ENCODE data around the gene TTC7B.

TTC7B gene

GRCh38 chr14:90554341-90554740 lies 261.9 kb downstream of the TTC7B start:
- no peak for DNase-seq

DNA sequence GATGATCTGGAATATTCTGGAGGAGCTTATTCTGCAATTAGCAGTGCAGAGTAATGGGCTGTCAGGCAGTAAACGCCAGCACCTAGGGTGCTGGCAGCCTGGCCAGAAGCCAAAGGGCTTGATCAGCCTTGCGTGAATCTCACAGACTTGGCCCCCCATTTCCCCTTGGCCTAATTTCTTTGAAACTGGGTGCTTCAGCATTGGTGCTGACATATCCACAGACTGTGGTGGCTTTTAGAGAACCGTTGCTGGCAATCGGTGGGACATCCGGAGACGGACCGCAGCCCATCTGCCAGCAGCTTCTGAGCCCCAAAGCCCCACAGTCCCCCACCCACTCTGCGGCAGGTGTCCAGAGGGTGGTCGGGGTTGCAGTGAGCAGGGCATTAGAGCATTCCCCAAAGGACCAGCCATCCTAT lies 262.3 kb downstream of the TTC7B start:
- no peak for DNase-seq

DNA sequence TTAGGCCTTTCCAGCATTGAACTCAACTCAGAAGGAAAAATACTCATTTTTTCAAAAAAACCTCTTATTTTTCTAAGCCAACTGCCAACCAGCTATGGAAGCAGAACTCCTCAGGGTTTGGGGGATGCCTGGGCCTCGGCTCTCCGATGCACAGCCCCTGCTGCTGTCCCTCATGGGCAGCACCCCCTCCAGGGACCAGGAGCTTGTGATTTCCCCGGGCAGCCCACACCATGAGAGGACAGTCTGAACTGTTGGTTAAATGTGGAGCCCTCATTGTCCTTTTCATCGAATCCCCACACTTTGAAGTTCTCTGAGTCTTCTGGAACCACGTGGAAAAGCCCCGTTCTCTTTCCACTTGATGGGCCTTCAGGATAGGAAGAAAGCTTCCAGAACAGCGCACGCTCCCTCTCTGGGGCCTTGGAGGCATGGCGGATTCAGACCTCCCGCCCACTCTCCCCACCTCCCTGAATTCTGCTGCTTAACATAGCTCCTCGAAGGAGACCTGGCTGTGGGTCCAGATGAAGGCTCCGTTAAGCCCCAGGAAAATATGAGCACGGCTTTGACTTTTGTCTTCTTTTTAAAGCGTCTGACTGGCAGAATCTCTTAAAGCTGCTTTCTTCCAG lies 262.8 kb downstream of the TTC7B start:
- no peak for DNase-seq

DNA sequence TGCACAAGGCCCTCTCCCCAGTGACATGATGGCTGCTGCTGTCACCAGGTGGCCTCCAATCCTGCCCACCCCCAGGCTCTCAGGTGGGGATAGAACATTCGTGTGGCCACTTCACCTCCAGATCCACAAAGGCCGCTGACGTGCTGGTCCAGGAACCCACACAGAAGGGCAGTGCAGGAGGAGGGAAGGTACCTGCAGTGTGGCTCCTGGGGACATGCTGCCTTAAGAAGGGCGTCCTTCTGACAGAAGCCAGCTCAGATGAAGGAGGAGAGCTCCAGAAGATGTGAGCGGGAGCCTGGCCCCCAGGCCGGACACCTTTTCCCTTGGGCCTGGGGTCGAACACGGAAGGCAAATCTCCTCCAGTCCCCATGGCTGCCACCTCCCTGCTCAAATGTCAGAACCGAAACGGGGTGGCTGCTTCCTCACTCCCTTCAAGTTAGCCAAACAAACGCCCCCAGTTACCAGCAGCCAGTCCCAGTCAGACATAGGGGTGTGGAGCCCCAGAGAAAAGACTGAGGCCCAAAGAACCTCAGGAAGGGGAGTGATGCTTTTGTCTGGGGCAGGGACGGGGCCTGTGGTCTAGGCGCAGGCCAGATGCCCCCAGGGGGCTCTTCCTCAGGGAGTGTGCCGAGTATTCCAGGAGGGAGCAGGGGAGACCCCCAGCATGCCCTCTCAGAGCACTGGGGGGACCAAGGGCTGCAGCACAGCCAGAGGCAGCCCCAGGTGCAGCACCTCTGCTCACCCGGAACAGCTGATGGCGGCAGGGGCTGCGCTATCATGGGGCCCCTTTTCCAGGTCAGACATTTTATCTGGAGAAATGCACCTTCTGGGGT lies 263.5 kb downstream of the TTC7B start:
- no peak for DNase-seq

DNA sequence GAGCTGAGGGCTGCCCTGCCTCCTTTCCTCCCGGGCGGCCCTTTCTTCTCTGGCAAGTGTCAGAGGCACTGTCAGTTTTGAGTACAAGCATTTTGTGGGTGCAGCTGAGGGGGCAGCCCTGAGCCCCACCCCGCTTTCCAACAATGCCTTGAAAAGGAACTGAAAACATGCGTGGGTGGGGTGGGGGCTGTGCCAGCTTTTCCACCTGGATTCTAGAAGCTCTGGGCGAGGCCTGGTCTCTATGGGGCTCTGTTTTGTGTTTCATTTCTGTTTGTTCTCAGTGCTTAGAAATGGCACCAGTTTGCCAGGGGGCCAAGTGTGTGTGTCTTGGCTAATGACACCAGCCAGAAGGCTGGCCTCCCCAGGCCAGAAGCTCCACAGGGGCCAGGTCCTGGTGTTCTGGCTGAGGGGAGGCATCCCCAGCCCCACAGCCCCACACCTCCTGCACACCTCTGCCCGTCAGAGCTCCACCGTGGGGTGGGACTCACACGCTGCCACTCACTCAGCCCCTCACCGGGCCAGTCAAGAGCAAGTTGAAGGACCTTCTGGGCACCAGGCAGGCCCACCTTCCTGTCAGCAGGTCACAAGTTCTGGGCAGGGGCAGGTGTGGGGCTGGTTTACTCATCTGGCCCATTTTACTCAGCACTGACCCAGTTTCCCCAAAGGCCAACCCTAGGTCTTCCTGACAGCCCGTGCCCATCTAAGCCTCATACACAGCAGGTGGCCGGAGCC lies 264.3 kb downstream of the TTC7B start:
- no peak for DNase-seq

GRCh38 chr14:90551070-90551704 lies 265.0 kb downstream of the TTC7B start:
- DNase-seq, result no peak

GRCh38 chr14:90549794-90550641 lies 266.2 kb downstream of the TTC7B start:
- DNase-seq, result no peak

GRCh38 chr14:90548455-90548854 lies 267.8 kb downstream of the TTC7B start:
- DNase-seq, result no peak

DNA sequence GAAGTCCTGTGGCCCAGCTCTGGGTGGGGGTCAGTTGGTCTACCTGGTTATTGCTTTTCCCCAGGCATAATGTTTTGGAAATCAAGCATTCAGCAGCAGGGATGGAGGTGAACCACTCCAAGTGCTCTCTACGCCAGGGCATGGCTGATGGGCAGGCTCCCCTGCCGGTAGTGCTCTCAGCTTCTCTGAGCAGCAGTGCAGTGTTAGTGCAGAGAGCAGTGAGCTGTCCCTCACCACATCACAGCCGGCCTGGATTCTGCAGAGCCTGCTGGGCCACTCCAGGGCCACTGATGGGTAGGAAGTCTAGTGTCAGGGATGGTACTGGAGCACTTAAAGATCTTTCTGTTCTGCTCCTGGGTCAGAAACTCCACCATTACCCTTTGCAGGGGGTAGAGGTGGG lies 268.3 kb downstream of the TTC7B start:
- no peak for DNase-seq

GRCh38 chr14:90547250-90547649 lies 269.0 kb downstream of the TTC7B start:
- no peak for DNase-seq

DNA sequence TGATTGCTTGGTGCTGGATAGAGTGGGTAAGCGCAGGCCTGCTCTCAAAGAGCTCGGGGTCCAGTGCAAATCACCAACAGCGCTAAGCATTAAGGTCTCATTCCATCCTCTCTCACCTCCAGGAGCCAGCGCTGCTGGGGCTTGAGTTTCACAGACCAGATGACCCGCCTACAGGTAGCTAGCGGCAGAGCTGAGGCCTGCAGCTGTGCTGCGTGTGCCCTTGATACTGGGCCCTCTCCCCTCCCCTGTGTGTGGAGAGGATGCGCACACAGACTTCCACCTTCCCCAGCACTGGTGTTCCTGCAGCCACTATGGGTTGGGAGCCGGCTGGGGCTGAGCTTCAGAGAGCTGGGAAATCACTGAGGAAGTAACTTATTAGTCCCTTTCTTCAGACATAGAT lies 269.5 kb downstream of the TTC7B start:
- DNase-seq, result no peak

DNA sequence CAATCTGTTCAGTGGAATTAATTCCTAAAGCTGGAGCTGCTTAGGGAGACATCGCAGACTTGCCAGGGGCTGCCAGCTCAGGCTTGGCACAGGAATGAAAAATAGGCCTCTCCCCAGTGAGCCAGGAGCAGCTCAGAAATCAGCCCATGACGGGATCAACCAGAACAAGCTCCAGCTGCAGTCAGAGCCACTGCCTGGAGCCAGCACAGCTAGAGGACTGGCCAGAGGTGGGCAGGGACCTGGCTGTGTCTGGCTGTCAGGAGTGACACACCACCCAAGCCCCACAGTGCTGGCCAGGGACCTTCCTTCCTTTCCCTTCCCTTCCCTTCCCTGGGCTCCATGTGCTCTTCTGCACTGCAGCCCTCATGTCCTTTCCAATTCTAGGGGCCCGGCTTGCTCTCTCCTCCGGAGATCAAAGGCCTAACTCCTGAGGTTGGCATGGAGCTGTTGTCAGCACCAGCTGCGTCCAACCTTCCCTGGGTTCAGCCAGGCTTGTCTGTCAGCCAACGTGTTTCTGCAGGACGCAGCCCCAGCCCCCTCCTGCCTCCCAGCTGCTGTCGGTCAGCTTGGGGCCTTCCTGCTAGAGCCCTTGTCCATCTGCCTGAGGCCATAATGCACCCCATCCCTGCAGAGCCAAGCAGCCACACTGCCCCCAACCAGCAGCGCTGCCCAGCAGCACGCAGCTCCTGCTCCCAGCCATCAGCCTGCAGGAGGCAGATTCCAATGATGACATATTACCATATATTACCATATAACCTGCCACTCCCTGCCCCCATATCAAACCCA lies 270.1 kb downstream of the TTC7B start:
- no peak for DNase-seq

GRCh38 chr14:90545382-90545781 lies 270.8 kb downstream of the TTC7B start:
- DNase-seq, result no peak

DNA sequence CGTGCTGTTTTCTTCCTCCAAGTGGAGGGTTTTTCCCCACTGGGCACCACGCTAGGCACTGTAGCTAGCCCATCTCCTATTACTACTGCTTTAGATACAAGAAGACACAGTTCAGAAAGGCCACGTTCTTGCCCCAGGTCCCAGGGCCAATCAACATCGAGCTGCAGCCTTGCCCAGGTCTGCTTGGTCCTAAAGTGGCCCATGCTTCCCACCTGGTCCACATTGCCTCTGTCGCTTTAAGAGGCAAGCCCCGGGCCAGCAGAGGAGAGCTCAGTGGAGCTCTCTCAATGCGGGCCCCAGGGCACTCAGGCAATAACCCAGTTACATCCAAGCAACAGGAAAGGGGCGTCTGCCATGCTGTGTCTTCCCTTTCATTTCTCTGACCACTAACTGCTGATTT lies 271.3 kb downstream of the TTC7B start:
- no peak for DNase-seq

GRCh38 chr14:90544566-90544965 lies 271.7 kb downstream of the TTC7B start:
- DNase-seq, result no peak

- DNase-seq, result no peak
Measured at GRCh38 chr14:90543876-90544275, 272.4 kb downstream of the TTC7B start.

GRCh38 chr14:90541076-90541634 lies 275.1 kb downstream of the TTC7B start:
- no peak for DNase-seq

GRCh38 chr14:90540437-90540836 lies 275.8 kb downstream of the TTC7B start:
- DNase-seq, result no peak

DNA sequence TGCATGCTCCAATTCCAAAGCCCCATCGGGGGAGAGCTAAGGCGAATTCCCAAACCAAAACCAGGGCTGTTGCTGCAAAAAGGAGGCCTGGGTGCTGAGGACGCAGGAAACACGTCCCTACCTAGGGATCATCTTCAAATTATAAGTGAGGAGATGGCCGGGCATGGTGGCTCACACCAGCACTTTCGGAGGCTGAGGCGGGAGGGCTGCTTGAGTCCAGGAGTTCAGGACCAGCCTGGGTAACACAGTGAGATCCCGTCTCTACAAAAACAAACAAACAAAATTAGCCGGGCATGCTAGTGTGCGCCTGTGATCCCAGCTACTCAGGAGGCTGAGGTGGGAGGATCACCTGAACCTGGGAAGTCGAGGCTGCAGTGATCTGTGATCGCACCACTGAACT lies 276.2 kb downstream of the TTC7B start:
- no peak for DNase-seq

- DNase-seq, result no peak
Measured at GRCh38 chr14:90539496-90539775, 276.8 kb downstream of the TTC7B start.

- no peak for DNase-seq
Measured at GRCh38 chr14:90538716-90539495, 277.3 kb downstream of the TTC7B start.

Measured in T-helper 9 cell (primary cell).